Head of caudate nucleus (tissue), 42 donors: ENCODE measurements around the gene C4orf46.
"Not testable (repeated sequence)": the region's sequence is repeated elsewhere in the genome, so short reads cannot be mapped to it uniquely, and the experiment has no call there.

Source experiments
- DNase-seq, 42 donors: peaks; one replicate each; pipeline versions ENCODE4 v3.0.0 to v3.0.0-alpha.2; 2020 to 2021; ENCODE audit warnings: mixed read lengths in 7 of 42
- intact Hi-C: fragments of 100-400 bp; cut with DNase I; formaldehyde crosslinking; loops from one replicate; pipeline ENCODE4 v1.15.0; 2022

Gene C4orf46

GRCh38 chr4:158663255-158663654 is 8.4 kb downstream of the C4orf46 start:
- intact Hi-C loops, DNase-seq: not testable (repeated sequence)

GRCh38 chr4:158657291-158657690 is 14.4 kb downstream of the C4orf46 start:
- intact Hi-C loops: no loop called here
- no peak for DNase-seq

- intact Hi-C loops: no loop called here
- no peak for DNase-seq
Measured at GRCh38 chr4:158656439-158656838, 15.2 kb downstream of the C4orf46 start.

GRCh38 chr4:158652920-158653319 is 18.8 kb downstream of the C4orf46 start:
- intact Hi-C loops: no loop called here
- DNase-seq: no peak

- intact Hi-C loops: no loop called here
- no peak for DNase-seq
Measured at GRCh38 chr4:158649111-158649680, 22.5 kb downstream of the C4orf46 start.

- intact Hi-C loops: no loop called here
- no peak for DNase-seq
Measured at GRCh38 chr4:158644760-158645159, 26.9 kb downstream of the C4orf46 start.

- DNase-seq: no peak
- intact Hi-C loops: no loop called here
Measured at GRCh38 chr4:158644356-158644755, 27.3 kb downstream of the C4orf46 start.

- intact Hi-C loops: no loop called here
Measured at GRCh38 chr4:158636619-158637018, 35.1 kb downstream of the C4orf46 start.

GRCh38 chr4:158630893-158631292 is 40.8 kb downstream of the C4orf46 start:
- no peak for DNase-seq
- intact Hi-C loops: no loop called here

More at GRCh38 chr4:158636619-158637018, 35.1 kb downstream of the C4orf46 start:
- no peak for DNase-seq

- DNase-seq: no peak
- intact Hi-C loops: loop anchor here (10.0 kb wide), 1 partner anchor 361 kb away; no protein-coding TSS in a partner anchor
Measured at GRCh38 chr4:158625544-158625943, 46.1 kb downstream of the C4orf46 start.

- intact Hi-C loops: loop anchor here (10.0 kb wide), 1 partner anchor 360 kb away; no protein-coding TSS in a partner anchor
Measured at GRCh38 chr4:158624889-158625478, 46.7 kb downstream of the C4orf46 start.

GRCh38 chr4:158622251-158622650 is 49.4 kb downstream of the C4orf46 start:
- no peak for DNase-seq
- intact Hi-C loops: loop anchor here (10.0 kb wide), 1 partner anchor 357 kb away; no protein-coding TSS in a partner anchor

More at GRCh38 chr4:158624889-158625478, 46.7 kb downstream of the C4orf46 start:
- peak in 16 of 42 donors; percentile 13 to 55 (median 24) for DNase-seq

GRCh38 chr4:158621729-158622128 is 50.0 kb downstream of the C4orf46 start:
- DNase-seq: no peak
- intact Hi-C loops: loop anchor here (10.0 kb wide), 1 partner anchor 357 kb away; no protein-coding TSS in a partner anchor

- intact Hi-C loops: no loop called here
- DNase-seq: no peak
Measured at GRCh38 chr4:158617956-158618355, 53.7 kb downstream of the C4orf46 start.
